Inferior parietal cortex (tissue), 1 donor: ENCODE data around the gene HPD.

Experiments used
- DNase-seq: peaks from one replicate; pipeline ENCODE4 v3.0.0-alpha.2; 2016; ENCODE audit errors: extremely low spot score

Gene HPD

GRCh38 chr12:121810833-121811433 is 47.7 kb downstream of the HPD start:
- no peak for DNase-seq

GRCh38 chr12:121810234-121810817 is 48.3 kb downstream of the HPD start:
- DNase-seq, result no peak

GRCh38 chr12:121809712-121810116 is 48.9 kb downstream of the HPD start:
- no peak for DNase-seq

- no peak for DNase-seq
Measured at GRCh38 chr12:121808623-121809022, 50.0 kb downstream of the HPD start.

GRCh38 chr12:121807642-121808347 is 50.9 kb downstream of the HPD start:
- no peak for DNase-seq

- peak; percentile 16 for DNase-seq
Measured at GRCh38 chr12:121806546-121807423, 51.9 kb downstream of the HPD start.

GRCh38 chr12:121806009-121806545 is 52.6 kb downstream of the HPD start:
- DNase-seq, result no peak

GRCh38 chr12:121805171-121806008 is 53.3 kb downstream of the HPD start:
- peak; percentile 4 for DNase-seq

GRCh38 chr12:121804417-121805111 is 54.1 kb downstream of the HPD start:
- DNase-seq, result peak; percentile 14

GRCh38 chr12:121803861-121804416 is 54.7 kb downstream of the HPD start, which contains the start of gene SETD1B:
Gene SETD1B, plus strand, starts transcription at chr12:121804009. Its CDS starts 729 bp downstream, at chr12:121804738.
- peak; percentile 27 for DNase-seq

GRCh38 chr12:121802843-121803698 is 55.6 kb downstream of the HPD start:
- DNase-seq, result peak; percentile 95

GRCh38 chr12:121802485-121802842 is 56.2 kb downstream of the HPD start:
- DNase-seq, result no peak

GRCh38 chr12:121801595-121802484 is 56.8 kb downstream of the HPD start:
- peak; percentile 59 for DNase-seq

- DNase-seq, result peak; percentile 74
Measured at GRCh38 chr12:121800694-121801594, 57.7 kb downstream of the HPD start.

GRCh38 chr12:121799842-121800693 is 58.6 kb downstream of the HPD start:
- peak; percentile 57 for DNase-seq
